Muscle of arm (tissue), 12 donors: ENCODE data around the gene NAALAD2. TPM values are rescaled to one million over a fixed set of nuclear protein-coding genes. Genes with fewer than 3 reads are reported as not detected.
"Not testable (repeated sequence)": the region's sequence is repeated elsewhere in the genome, so short reads cannot be mapped to it uniquely, and the experiment has no call there.

ENCODE experiments used
- DNase-seq: peaks from one replicate; pipeline ENCODE4 v3.0.0-alpha.2; 2013
- polyA plus RNA-seq, 12 donors: library from polyadenylated mRNA; unstranded; fragments of 120-200 nt; gene quantifications; one replicate each; pipeline ENCODE4 v1.2.1, GENCODE V29; 2013; ENCODE audit not compliant: insufficient read length in 12 of 12

NAALAD2 gene
- polyA plus RNA-seq, 12 donors, result 3.2 to 16.6 (median 5.8) TPM; not detected in 1

- no peak for DNase-seq
Measured at GRCh38 chr11:90192869-90193582, 58.6 kb downstream of the NAALAD2 start.

GRCh38 chr11:90197377-90197776 lies 62.9 kb downstream of the NAALAD2 start:
- no peak for DNase-seq

- no peak for DNase-seq
Measured at GRCh38 chr11:90202342-90202741, 67.9 kb downstream of the NAALAD2 start.

- DNase-seq, result no peak
Measured at GRCh38 chr11:90204407-90204806, 69.9 kb downstream of the NAALAD2 start.

- DNase-seq, result peak; percentile 33
Measured at GRCh38 chr11:90204832-90205646, 70.6 kb downstream of the NAALAD2 start.

GRCh38 chr11:90207992-90208391 lies 73.5 kb downstream of the NAALAD2 start:
- DNase-seq, result not testable (repeated sequence)

- no peak for DNase-seq
Measured at GRCh38 chr11:90208857-90209256, 74.4 kb downstream of the NAALAD2 start.

GRCh38 chr11:90213322-90213721 lies 78.9 kb downstream of the NAALAD2 start:
- DNase-seq, result no peak

- DNase-seq, result no peak
Measured at GRCh38 chr11:90216611-90217010, 82.1 kb downstream of the NAALAD2 start.

GRCh38 chr11:90218606-90219005 lies 84.1 kb downstream of the NAALAD2 start:
- DNase-seq, result no peak

- DNase-seq, result no peak
Measured at GRCh38 chr11:90219438-90219837, 85.0 kb downstream of the NAALAD2 start.

GRCh38 chr11:90220391-90220790 lies 85.9 kb downstream of the NAALAD2 start:
- no peak for DNase-seq

- no peak for DNase-seq
Measured at GRCh38 chr11:90221803-90222458, 87.5 kb downstream of the NAALAD2 start.

GRCh38 chr11:90222459-90223247 lies 88.2 kb downstream of the NAALAD2 start, which contains the start of gene CHORDC1:
CHORDC1 (minus strand) TSS chr11:90223049; CDS start chr11:90222954, 95 bp downstream.
- DNase-seq, result peak; percentile 91

GRCh38 chr11:90223248-90223585 lies 88.8 kb downstream of the NAALAD2 start:
- DNase-seq, result no peak

- DNase-seq, result no peak
Measured at GRCh38 chr11:90228056-90228455, 93.6 kb downstream of the NAALAD2 start.

- no peak for DNase-seq
Measured at GRCh38 chr11:90229791-90230190, 95.3 kb downstream of the NAALAD2 start.

- no peak for DNase-seq
Measured at GRCh38 chr11:90234977-90235376, 100.5 kb downstream of the NAALAD2 start.

GRCh38 chr11:90235526-90235925 lies 101.1 kb downstream of the NAALAD2 start:
- no peak for DNase-seq

- no peak for DNase-seq
Measured at GRCh38 chr11:90237004-90237403, 102.5 kb downstream of the NAALAD2 start.

- not testable (repeated sequence) for DNase-seq
Measured at GRCh38 chr11:90239967-90240636, 105.6 kb downstream of the NAALAD2 start.
